A549 (cell line): ENCODE results near the gene ATP13A2. TPM values are rescaled to one million over a fixed set of nuclear protein-coding genes. Genes with fewer than 3 reads are reported as not detected.

Experiments used
- ATAC-seq, 2 experiments: fragments of 200-7000 bp in 1 of 2; fragments of >200 bp in 1 of 2; cut with Nextera tagmentation in 1 of 2; cut with Tn5 transposase in 1 of 2; 3 replicates each; pipeline versions ENCODE4 v1.8.0 to v1.9.1; 2018 to 2020; ENCODE audit warnings: mild to moderate bottlenecking in 1 of 2, moderate library complexity in 1 of 2
- CTCF ChIA-PET: fragments of 300-600 bp; sonication (Branson Sonifier 250); formaldehyde crosslinking; extraction: SDS; loops from one replicate; lab custom pipeline; 2021; ENCODE audit warnings: antibody characterized with exemption, inconsistent platforms; lab: Yijun Ruan, JAX
- POLR2A ChIA-PET: fragments of 350-600 bp; formaldehyde crosslinking; extraction: SDS; loops from one replicate; lab custom pipeline; 2021; ENCODE audit warnings: antibody characterized with exemption, inconsistent platforms; lab: Yijun Ruan, JAX
- DNase-seq, 2 experiments: peaks; one replicate each; pipeline versions ENCODE4 v3.0.0 to v3.0.0-alpha.2; 2011 to 2016; ENCODE audit warnings: low read depth in 1 of 2, low spot score in 1 of 2
- FAIRE-seq: peaks from 2 replicates; lab custom pipeline; 2011; peaks lifted over from hg19 to GRCh38; lab: Jason Lieb, UNC
- H3K27ac ChIP-seq, 2 experiments: fragments of >200 bp; sonication (Bioruptor Twin); formaldehyde crosslinking; 3 replicates each; pipeline ENCODE4 v1.5.1; 2016 to 2017
- H3K4me1 ChIP-seq: fragments of >200 bp; sonication (Bioruptor Twin); formaldehyde crosslinking; 3 replicates; pipeline ENCODE4 v1.6.1; 2016
- H3K4me2 ChIP-seq: fragments of >200 bp; sonication (Bioruptor Twin); formaldehyde crosslinking; 3 replicates; pipeline ENCODE4 v1.6.1; 2016
- H3K4me3 ChIP-seq: fragments of >200 bp; sonication (Bioruptor Twin); formaldehyde crosslinking; 3 replicates; pipeline ENCODE4 v1.5.1; 2016
- H3K9me3 ChIP-seq: fragments of >200 bp; sonication (Bioruptor Twin); formaldehyde crosslinking; 3 replicates; pipeline ENCODE4 v1.6.1; 2016
- BHLHE40 ChIP-seq: IDR thresholded peaks from 2 replicates; pipeline ENCODE4 v1.6.1; 2012; ENCODE audit warnings: low read depth, low read length, inconsistent platforms
- CHD2 ChIP-seq: fragments of 150-350 bp; IDR thresholded peaks from 2 replicates; pipeline ENCODE4 v1.6.1; 2014; ENCODE audit warnings: low read length; ENCODE audit not compliant: partially characterized antibody
- CTCF ChIP-seq: fragments of >200 bp; sonication (Bioruptor Twin); formaldehyde crosslinking; IDR thresholded peaks from 3 replicates; pipeline ENCODE4 v1.5.1; 2016
- EHF ChIP-seq: fragments of 250-450 bp; sonication (Bioruptor Pico); IDR thresholded peaks from 2 replicates; pipeline ENCODE4 v1.5.0; 2020; ENCODE audit warnings: mild to moderate bottlenecking
- ESRRA ChIP-seq: fragments of 150-350 bp; IDR thresholded peaks from 2 replicates; pipeline ENCODE4 v1.6.1; 2014; ENCODE audit warnings: mild to moderate bottlenecking, low read length, borderline replicate concordance
- FOSL2 ChIP-seq, 2 experiments: fragments of 450-650 bp in 1 of 2; fragments of >200 bp in 1 of 2; sonication (Bioruptor Twin) in 1 of 2; formaldehyde crosslinking; IDR thresholded peaks; 2 replicates each; pipeline versions ENCODE4 v1.5.0 to v1.6.1; 2016 to 2020; ENCODE audit warnings: mild to moderate bottlenecking in 1 of 2, moderate library complexity in 1 of 2
- FOXS1 ChIP-seq: fragments of 250-450 bp; sonication (Bioruptor Pico); IDR thresholded peaks from 2 replicates; pipeline ENCODE4 v1.5.0; 2020; ENCODE audit warnings: mild to moderate bottlenecking, moderate library complexity
- GATA3 ChIP-seq: IDR thresholded peaks from 2 replicates; pipeline ENCODE4 v1.6.1; 2012; ENCODE audit warnings: borderline replicate concordance
- HES2 ChIP-seq: fragments of >200 bp; sonication (Bioruptor Twin); formaldehyde crosslinking; IDR thresholded peaks from 2 replicates; pipeline ENCODE4 v1.6.1; 2016
- HOXB13 ChIP-seq: fragments of 250-450 bp; sonication (Bioruptor Pico); IDR thresholded peaks from 2 replicates; pipeline ENCODE4 v1.5.0; 2020; ENCODE audit warnings: low read depth, mild to moderate bottlenecking, moderate library complexity
- HOXB5 ChIP-seq: fragments of 250-450 bp; sonication (Bioruptor Pico); IDR thresholded peaks from 2 replicates; pipeline ENCODE4 v1.5.0; 2020; ENCODE audit warnings: mild to moderate bottlenecking, moderate library complexity
- JUNB ChIP-seq: fragments of >200 bp; sonication (Bioruptor Twin); formaldehyde crosslinking; IDR thresholded peaks from 2 replicates; pipeline ENCODE4 v1.6.1; 2016
- KDM5A ChIP-seq: fragments of 200-600 bp; sonication (generic); IDR thresholded peaks from 2 replicates; pipeline ENCODE4 v1.6.1; 2016; ENCODE audit warnings: antibody characterized with exemption, mild to moderate bottlenecking
- MAZ ChIP-seq: fragments of 150-350 bp; IDR thresholded peaks from 2 replicates; pipeline ENCODE4 v1.6.1; 2014; ENCODE audit warnings: antibody characterized with exemption, low read depth, low read length, borderline replicate concordance
- PHF8 ChIP-seq: fragments of 200-600 bp; sonication (generic); IDR thresholded peaks from 2 replicates; pipeline ENCODE4 v1.6.1; 2016; ENCODE audit warnings: low read depth, mild to moderate bottlenecking, antibody characterized with exemption, moderate library complexity, borderline replicate concordance
- POLR2A ChIP-seq: IDR thresholded peaks from 2 replicates; pipeline ENCODE4 v1.6.1; 2012; ENCODE audit warnings: mild to moderate bottlenecking, low read length
- POLR2AphosphoS2 ChIP-seq: conservative IDR thresholded peaks from 2 replicates; pipeline ENCODE4 v1.6.1; 2012; ENCODE audit warnings: low read length, improper control_type of control experiment, inconsistent platforms
- REST ChIP-seq: fragments of 200-600 bp; sonication (generic); IDR thresholded peaks from 2 replicates; pipeline ENCODE4 v1.6.1; 2016; ENCODE audit warnings: antibody characterized with exemption, mild to moderate bottlenecking, moderate library complexity
- TFCP2L1 ChIP-seq: fragments of 250-450 bp; sonication (Bioruptor Pico); IDR thresholded peaks from 2 replicates; pipeline ENCODE4 v1.5.0; 2021; ENCODE audit warnings: mild to moderate bottlenecking
- ZFP36 ChIP-seq: fragments of 450-650 bp; IDR thresholded peaks from 2 replicates; pipeline ENCODE4 v1.6.1; 2014; ENCODE audit warnings: borderline replicate concordance; ENCODE audit not compliant: partially characterized antibody
- ZSCAN20 ChIP-seq: fragments of 250-450 bp; sonication (Bioruptor Pico); IDR thresholded peaks from 2 replicates; pipeline ENCODE4 v1.8.0; 2022; ENCODE audit warnings: mild to moderate bottlenecking, moderate library complexity
- WGBS: methylation state at CpG from one replicate; pipeline ENCODE4 v1.1.6; 2017; ENCODE audit errors: missing lambda C conversion rate; 5-methylcytosine and 5-hydroxymethylcytosine counted together
- polyA plus RNA-seq, 4 experiments: library from polyadenylated mRNA; depleted of rRNA in 3 of 4; stranded (reverse); fragments of >200 nt; fragmentation: RNase III in 1 of 4; extraction: RNeasy Plus Mini Kit Qiagen cat#74134 plus additional on column Dnase treatment in 1 of 4; gene quantifications; 2 replicates in 3 of 4; 3 replicates in 1 of 4; pipeline ENCODE4 v1.2.3, GENCODE V29; 2011 to 2017
- TF ChIP-seq, protein P1 (sequence below): fragments of 450-650 bp; IDR thresholded peaks from 2 replicates; pipeline ENCODE4 v1.6.1; 2014; ENCODE audit warnings: antibody characterized with exemption
- TF ChIP-seq, protein P2 (sequence below): IDR thresholded peaks from 2 replicates; pipeline ENCODE4 v1.6.1; 2012

ATP13A2 gene
- polyA plus RNA-seq, 2 of the 4 experiments (the other 2 are of a cell fraction) = 7.9 to 23.1 TPM

DNA sequence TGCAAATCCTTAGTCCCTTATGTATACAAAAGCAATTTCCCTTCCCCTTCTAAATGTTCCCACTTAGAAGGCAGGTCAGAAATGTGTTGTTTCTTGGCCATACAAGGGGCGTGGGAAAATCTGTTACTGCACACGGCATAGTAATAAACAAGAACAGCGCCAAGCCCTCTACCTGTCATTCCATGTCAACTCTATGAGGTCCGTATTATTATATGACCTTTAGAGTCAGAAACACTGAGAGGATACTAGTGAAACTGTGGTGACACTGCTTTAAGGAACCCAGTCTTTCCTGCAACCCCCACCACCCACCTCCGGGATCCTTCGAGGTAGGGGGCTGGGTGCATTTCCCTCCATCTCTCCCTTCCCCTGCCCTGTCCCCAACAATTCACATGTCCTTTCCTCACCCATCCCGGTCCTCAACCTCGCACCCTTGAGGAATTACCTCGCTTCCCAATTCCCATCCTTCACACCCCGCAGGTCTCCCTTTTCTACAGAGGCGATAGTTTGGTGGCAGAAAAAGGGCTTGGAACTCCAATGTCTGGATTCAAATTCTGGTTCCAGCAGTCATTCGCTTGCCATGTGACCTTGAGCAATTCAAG is 41.5 kb upstream of the ATP13A2 start (continued):
- no peak for TF ChIP-seq CTCF
- TF ChIP-seq, all 56 proteins: peak for 0

- H3K27ac ChIP-seq = peak overlapping the region; percentile 78 to 95; a peak in 3 of 6 replicates
- H3K4me3 ChIP-seq = peak overlapping the region; percentile 72
- no peak for FAIRE-seq
- no peak for DNase-seq
- H3K9me3 ChIP-seq = no peaks in the 10 kb centered on the region
- peaks cover 17% of the 10 kb centered on the region for H3K4me1 ChIP-seq
- TF ChIP-seq TFCP2L1 (CRISPR knock-in tag) (no peak), KDM5A (no peak)
- no peak for ATAC-seq
- H3K4me2 ChIP-seq = peak overlapping the region; percentile 82
- ChIA-PET CTCF (interaction anchor here (0.7 kb wide), 1 partner anchor 44 kb away, joined by 3 read pairs; no protein-coding TSS in a partner anchor), POLR2A (no interaction called here)
These were observed 40.9 kb upstream of the ATP13A2 start for GRCh38 chr1:17052641-17053040.

DNA sequence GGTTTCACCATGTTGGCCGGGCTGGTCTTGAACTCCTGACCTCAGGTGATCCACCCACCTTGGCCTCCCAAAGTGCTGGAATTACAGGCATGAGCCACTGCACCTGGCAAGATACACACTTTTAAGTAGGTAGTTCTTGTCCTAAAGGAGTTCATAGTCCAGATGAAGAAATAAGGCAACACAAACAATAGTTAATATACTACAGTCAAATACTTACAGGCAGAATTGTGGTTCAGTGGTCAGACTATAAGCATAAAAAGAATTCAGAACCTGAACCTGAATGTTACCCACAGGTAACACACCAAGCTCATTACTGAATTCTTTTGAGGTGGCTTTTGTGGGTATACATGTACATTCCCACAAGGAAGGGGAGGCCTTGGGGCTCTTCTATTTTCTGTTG is 40.3 kb upstream of the ATP13A2 start:
- no peak for ATAC-seq
- 82% methylated on average over 1 of the region's 1 CpG for WGBS
- POLR2A ChIA-PET = no interaction called here
- Histone ChIP-seq H3K4me2 (peak overlapping the region; percentile 82), H3K4me3 (peak overlapping the region; percentile 72; the same call in 1 of the 3 replicates)
- TF ChIP-seq POLR2AphosphoS2 (no peak), FOSL2 (IDR thresholded peaks at IDR 0.05) (no peak), FOSL2 (CRISPR knock-in tag; IDR thresholded peaks at IDR 0.05) (no peak), FOXS1 (CRISPR knock-in tag) (no peak), MAZ (no peak), PHF8 (no peak), BHLHE40 (no peak), REST (no peak)
- TF ChIP-seq, all 56 proteins: peak for 0
- Histone ChIP-seq H3K9me3 (no peaks in the 10 kb centered on the region), H3K4me1 (peaks cover 17% of the 10 kb centered on the region), H3K27ac (no peak overlapping the region)
- CTCF ChIA-PET = interaction anchor here (0.7 kb wide), 1 partner anchor 43 kb away, joined by 3 read pairs; no protein-coding TSS in a partner anchor
- FAIRE-seq (no peak), DNase-seq (no peak)

DNA sequence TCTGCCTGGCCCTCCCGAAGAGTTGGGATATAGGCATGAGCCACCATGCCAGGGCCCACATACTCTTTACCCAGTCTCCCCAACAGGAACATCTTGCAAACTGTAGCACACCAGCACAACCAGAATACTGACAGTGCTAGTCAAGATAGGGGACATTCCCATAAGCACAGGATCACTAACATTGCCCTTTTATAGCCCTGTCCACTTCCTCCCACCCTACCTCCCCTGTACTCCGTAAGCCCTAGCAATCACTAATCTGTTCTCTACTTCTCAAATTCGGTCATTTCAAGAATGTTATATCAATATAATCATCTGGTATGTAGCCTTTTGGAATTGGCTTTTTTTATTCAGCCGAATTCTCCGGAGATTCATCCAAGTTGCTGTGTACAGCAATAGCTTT is 36.2 kb upstream of the ATP13A2 start:
- POLR2A ChIA-PET = no interaction called here
- no peak for TF ChIP-seq ZSCAN20 (CRISPR knock-in tag)
- no peak for TF ChIP-seq HES2
- no peak for TF ChIP-seq HOXB13 (CRISPR knock-in tag)
- TF ChIP-seq FOSL2 (IDR thresholded peaks at IDR 0.05) = no peak
- TF ChIP-seq FOSL2 (CRISPR knock-in tag; IDR thresholded peaks at IDR 0.05) = no peak
- TF ChIP-seq GATA3 = no peak
- TF ChIP-seq POLR2AphosphoS2 = no peak
- TF ChIP-seq EHF = no peak
- TF ChIP-seq ZFP36 = no peak
- TF ChIP-seq, protein P1, sequence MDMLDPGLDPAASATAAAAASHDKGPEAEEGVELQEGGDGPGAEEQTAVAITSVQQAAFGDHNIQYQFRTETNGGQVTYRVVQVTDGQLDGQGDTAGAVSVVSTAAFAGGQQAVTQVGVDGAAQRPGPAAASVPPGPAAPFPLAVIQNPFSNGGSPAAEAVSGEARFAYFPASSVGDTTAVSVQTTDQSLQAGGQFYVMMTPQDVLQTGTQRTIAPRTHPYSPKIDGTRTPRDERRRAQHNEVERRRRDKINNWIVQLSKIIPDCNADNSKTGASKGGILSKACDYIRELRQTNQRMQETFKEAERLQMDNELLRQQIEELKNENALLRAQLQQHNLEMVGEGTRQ = no peak
- no peak for TF ChIP-seq CHD2
- no peak for TF ChIP-seq JUNB
- TF ChIP-seq HOXB5 = no peak
- no peak for TF ChIP-seq POLR2A
- TF ChIP-seq ESRRA = no peak
- TF ChIP-seq KDM5A = no peak
- TF ChIP-seq, protein P2, sequence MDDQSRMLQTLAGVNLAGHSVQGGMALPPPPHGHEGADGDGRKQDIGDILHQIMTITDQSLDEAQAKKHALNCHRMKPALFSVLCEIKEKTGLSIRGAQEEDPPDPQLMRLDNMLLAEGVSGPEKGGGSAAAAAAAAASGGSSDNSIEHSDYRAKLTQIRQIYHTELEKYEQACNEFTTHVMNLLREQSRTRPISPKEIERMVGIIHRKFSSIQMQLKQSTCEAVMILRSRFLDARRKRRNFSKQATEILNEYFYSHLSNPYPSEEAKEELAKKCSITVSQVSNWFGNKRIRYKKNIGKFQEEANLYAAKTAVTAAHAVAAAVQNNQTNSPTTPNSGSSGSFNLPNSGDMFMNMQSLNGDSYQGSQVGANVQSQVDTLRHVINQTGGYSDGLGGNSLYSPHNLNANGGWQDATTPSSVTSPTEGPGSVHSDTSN = no peak
- TF ChIP-seq, all 56 proteins: peak for 0
- ATAC-seq (no peak), DNase-seq (no peak), FAIRE-seq (no peak)
- H3K4me2 ChIP-seq = no peak overlapping the region
- no peaks in the 10 kb centered on the region for H3K9me3 ChIP-seq
- H3K4me1 ChIP-seq = peaks cover 23% of the 10 kb centered on the region
- no peak overlapping the region for H3K4me3 ChIP-seq
- CTCF ChIA-PET = interaction anchor here (1.1 to 6.9 kb wide), 4 partner anchors 17 to 321 kb away, joined by 5 to 80 read pairs (median 34); no protein-coding TSS in a partner anchor
- WGBS = 91% methylated on average over 5 of the region's 5 CpGs
- no peak overlapping the region for H3K27ac ChIP-seq
